WI38 (cell line): Measurements from ENCODE around the gene NTN5.

Experiments
- H3K4me3 ChIP-seq: 2 replicates; pipeline ENCODE4 v1.5.1; 2011; ENCODE audit warnings: low read depth, mild to moderate bottlenecking, control low read depth, low read length
- CTCF ChIP-seq: IDR thresholded peaks from 2 replicates; pipeline ENCODE4 v1.5.1; 2012; ENCODE audit warnings: low read depth, mild to moderate bottlenecking, control low read depth, low read length

NTN5 gene

GRCh38 chr19:48678201-48678600 lies 5.4 kb upstream of the NTN5 start:
- no peak overlapping the region for H3K4me3 ChIP-seq
- no peak for TF ChIP-seq CTCF

- H3K4me3 ChIP-seq, result no peak overlapping the region
Measured at GRCh38 chr19:48676887-48677286, 4.1 kb upstream of the NTN5 start.

GRCh38 chr19:48676487-48676886 lies 3.7 kb upstream of the NTN5 start:
- no peak overlapping the region for H3K4me3 ChIP-seq
- TF ChIP-seq CTCF, result no peak

More at GRCh38 chr19:48676887-48677286, 4.1 kb upstream of the NTN5 start:
- no peak for TF ChIP-seq CTCF

GRCh38 chr19:48674921-48675824 lies 2.4 kb upstream of the NTN5 start:
- TF ChIP-seq CTCF, result peak; percentile 82
- H3K4me3 ChIP-seq, result no peak overlapping the region

GRCh38 chr19:48674216-48674809 lies 1.5 kb upstream of the NTN5 start:
- TF ChIP-seq CTCF, result no peak
- H3K4me3 ChIP-seq, result no peak overlapping the region

- no peak for TF ChIP-seq CTCF
Measured at GRCh38 chr19:48673436-48674100, 751 bp upstream of the NTN5 start.

More at GRCh38 chr19:48673436-48674100, 751 bp upstream of the NTN5 start:
- H3K4me3 ChIP-seq, result no peak overlapping the region
